Lung microvascular endothelial cell (primary cell): Measurements from ENCODE around the gene NAA35. TPM values are rescaled to one million over a fixed set of nuclear protein-coding genes. Genes with fewer than 3 reads are reported as not detected.

ENCODE experiments used
- DNase-seq, 2 donors: peaks; one replicate each; pipeline versions ENCODE4 v3.0.0 to v3.0.0-alpha.2; 2010; ENCODE audit warnings: low read depth in 2 of 2
- total RNA-seq: library from RNA; depleted of rRNA; stranded (reverse); fragments of >200 nt; gene quantifications from 2 replicates; pipeline ENCODE4 v1.2.1, GENCODE V29; 2014

Gene NAA35
- total RNA-seq, 1 donor from 2014 or later, result 13.5 TPM

- DNase-seq, result no peak
Measured at GRCh38 chr9:86061972-86062739, 121.2 kb downstream of the NAA35 start.

GRCh38 chr9:86062845-86063693 lies 122.1 kb downstream of the NAA35 start:
- DNase-seq, result no peak

GRCh38 chr9:86064220-86064619 lies 123.3 kb downstream of the NAA35 start:
- DNase-seq, result no peak

- no peak for DNase-seq
Measured at GRCh38 chr9:86069206-86069869, 128.4 kb downstream of the NAA35 start.

Other genes starting within 250 kb of the NAA35 start
- gene AGTPBP1, start 199.2 kb upstream of the NAA35 start, total RNA-seq, result 17.9 and 24.4 TPM in 2 replicates
- gene GOLM1, start 158.4 kb downstream of the NAA35 start, total RNA-seq, result 15.9 and 29.9 TPM in 2 replicates